ENCODE data around the gene PEAK1. TPM values are rescaled to one million over a fixed set of nuclear protein-coding genes. Genes with fewer than 3 reads are reported as not detected.

PEAK1 gene
- polyA plus RNA-seq, 1 donor (not counting 4 experiments of a cell fraction or from before 2014, with no cell fraction given) = 5.9 TPM

DNA sequence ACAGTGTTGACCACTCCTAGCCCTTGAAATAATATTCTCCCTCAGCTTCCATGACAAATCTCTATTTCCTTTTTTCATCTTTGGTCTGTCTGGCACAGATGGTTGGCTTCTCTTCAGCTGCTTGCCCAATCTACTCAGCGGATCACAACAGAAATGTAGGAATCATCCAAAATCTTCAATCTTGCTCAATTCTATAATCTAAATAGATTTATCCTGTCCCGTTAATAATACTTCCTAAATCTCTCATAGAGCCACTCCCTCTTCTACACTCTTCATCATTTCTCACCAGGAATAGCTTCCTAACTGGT is 3.8 kb downstream of the PEAK1 start:
- H3K4me3 ChIP-seq (ENCODE audit: control insufficient read depth in 2 of 3, extremely low read depth in 1 of 3, insufficient read depth in 2 of 3, low read depth in 1 of 3, low read length in 3 of 3) = no peak overlapping the region
- no peaks in the 10 kb centered on the region for H3K9me3 ChIP-seq (ENCODE audit: control insufficient read depth, low read depth, low read length)
- H3K9ac ChIP-seq (ENCODE audit: control insufficient read depth, extremely low read depth, insufficient read depth, low read length) = no peak overlapping the region
- no peak overlapping the region for H2AFZ ChIP-seq (ENCODE audit: control insufficient read depth, low read length)
- H3K79me2 ChIP-seq (ENCODE audit: control insufficient read depth, insufficient read depth, low read length) = peaks cover 21% of the 10 kb centered on the region
- no peak for DNase-seq (ENCODE audit: low read depth, low spot score)
- H3K4me2 ChIP-seq (ENCODE audit: control insufficient read depth, extremely low read depth, insufficient read depth, low read depth, low read length) = no peak overlapping the region
- FAIRE-seq = no peak
- no peaks in the 10 kb centered on the region for H4K20me1 ChIP-seq (ENCODE audit: control insufficient read depth, extremely low read depth, insufficient read depth, low read length)
- no peaks in the 10 kb centered on the region for H3K9me1 ChIP-seq (ENCODE audit: control insufficient read depth, extremely low read depth, insufficient read depth, low read length)
- dilution Hi-C loops (cut with MboI; ENCODE audit: extremely low pct_ligation_motif_present, low sequenced_read_pairs) = no loop called here
- peaks cover 23% of the 10 kb centered on the region for H3K4me1 ChIP-seq (ENCODE audit: control insufficient read depth, extremely low read depth, insufficient read depth, low read length)
- H3K27me3 ChIP-seq (ENCODE audit: control insufficient read depth, extremely low read depth, insufficient read depth, low read length) = no peaks in the 10 kb centered on the region
- no peak overlapping the region for H3K27ac ChIP-seq (ENCODE audit: control insufficient read depth, insufficient read depth, low read length)
- TF ChIP-seq EZH2 (IDR thresholded peaks at IDR 0.05; ENCODE audit: low read length) = no peak
- TF ChIP-seq, protein P1, sequence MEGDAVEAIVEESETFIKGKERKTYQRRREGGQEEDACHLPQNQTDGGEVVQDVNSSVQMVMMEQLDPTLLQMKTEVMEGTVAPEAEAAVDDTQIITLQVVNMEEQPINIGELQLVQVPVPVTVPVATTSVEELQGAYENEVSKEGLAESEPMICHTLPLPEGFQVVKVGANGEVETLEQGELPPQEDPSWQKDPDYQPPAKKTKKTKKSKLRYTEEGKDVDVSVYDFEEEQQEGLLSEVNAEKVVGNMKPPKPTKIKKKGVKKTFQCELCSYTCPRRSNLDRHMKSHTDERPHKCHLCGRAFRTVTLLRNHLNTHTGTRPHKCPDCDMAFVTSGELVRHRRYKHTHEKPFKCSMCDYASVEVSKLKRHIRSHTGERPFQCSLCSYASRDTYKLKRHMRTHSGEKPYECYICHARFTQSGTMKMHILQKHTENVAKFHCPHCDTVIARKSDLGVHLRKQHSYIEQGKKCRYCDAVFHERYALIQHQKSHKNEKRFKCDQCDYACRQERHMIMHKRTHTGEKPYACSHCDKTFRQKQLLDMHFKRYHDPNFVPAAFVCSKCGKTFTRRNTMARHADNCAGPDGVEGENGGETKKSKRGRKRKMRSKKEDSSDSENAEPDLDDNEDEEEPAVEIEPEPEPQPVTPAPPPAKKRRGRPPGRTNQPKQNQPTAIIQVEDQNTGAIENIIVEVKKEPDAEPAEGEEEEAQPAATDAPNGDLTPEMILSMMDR (optimal IDR thresholded peaks at IDR 0.05 in 1 of 3, IDR thresholded peaks at IDR 0.05 in 1 of 3, conservative IDR thresholded peaks at IDR 0.05 in 1 of 3; ENCODE audit: extremely low read depth in 1 of 3, insufficient read depth in 2 of 3, low read length in 3 of 3) = no peak
- no peaks in the 10 kb centered on the region for H3K36me3 ChIP-seq (ENCODE audit: control insufficient read depth in 2 of 2, extremely low read depth in 1 of 2, insufficient read depth in 2 of 2, low read length in 2 of 2)

DNA sequence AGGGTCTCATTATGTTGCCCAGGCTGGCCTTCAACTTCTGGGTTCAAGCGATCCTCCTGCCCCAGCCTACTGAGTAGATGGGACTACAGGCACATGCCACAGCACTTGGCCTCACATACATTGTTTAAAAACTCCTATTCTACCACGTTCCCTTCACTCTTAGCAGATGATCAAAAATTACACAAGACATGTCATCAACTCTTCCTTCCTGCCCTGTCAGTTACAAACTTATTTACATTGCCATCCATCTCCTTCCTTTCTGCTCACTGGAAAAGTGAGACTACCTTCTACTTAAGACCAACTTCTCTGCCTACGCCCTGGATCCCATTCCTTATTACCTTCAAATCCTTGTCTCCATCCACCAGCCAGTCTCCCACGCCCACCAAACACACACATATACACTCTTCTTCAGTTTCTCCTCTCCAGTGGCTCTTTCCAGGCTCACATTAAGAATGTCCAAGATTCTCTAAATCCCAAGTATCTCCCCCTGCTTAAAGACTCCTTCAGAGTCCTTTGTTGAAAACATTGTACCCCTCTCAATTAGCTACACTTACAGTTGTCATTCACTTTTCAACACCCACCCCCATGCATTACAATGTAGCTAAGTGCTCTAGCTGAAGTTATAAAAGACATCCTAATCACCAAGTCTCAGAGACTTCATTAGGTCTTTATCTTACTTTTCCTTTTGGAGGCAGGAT is 4.3 kb downstream of the PEAK1 start:
- no peaks in the 10 kb centered on the region for H3K36me3 ChIP-seq (ENCODE audit: control insufficient read depth in 2 of 2, extremely low read depth in 1 of 2, insufficient read depth in 2 of 2, low read length in 2 of 2)
- no peak overlapping the region for H3K4me3 ChIP-seq (ENCODE audit: control insufficient read depth in 2 of 3, extremely low read depth in 1 of 3, insufficient read depth in 2 of 3, low read depth in 1 of 3, low read length in 3 of 3)
- dilution Hi-C loops (cut with MboI; ENCODE audit: extremely low pct_ligation_motif_present, low sequenced_read_pairs) = no loop called here
- H3K79me2 ChIP-seq (ENCODE audit: control insufficient read depth, insufficient read depth, low read length) = peaks cover 17% of the 10 kb centered on the region
- no peak overlapping the region for H3K27ac ChIP-seq (ENCODE audit: control insufficient read depth, insufficient read depth, low read length)
- no peak overlapping the region for H3K4me2 ChIP-seq (ENCODE audit: control insufficient read depth, extremely low read depth, insufficient read depth, low read depth, low read length)
- H3K9me1 ChIP-seq (ENCODE audit: control insufficient read depth, extremely low read depth, insufficient read depth, low read length) = no peaks in the 10 kb centered on the region
- peaks cover 23% of the 10 kb centered on the region for H3K4me1 ChIP-seq (ENCODE audit: control insufficient read depth, extremely low read depth, insufficient read depth, low read length)
- H3K27me3 ChIP-seq (ENCODE audit: control insufficient read depth, extremely low read depth, insufficient read depth, low read length) = no peaks in the 10 kb centered on the region
- no peak overlapping the region for H3K9ac ChIP-seq (ENCODE audit: control insufficient read depth, extremely low read depth, insufficient read depth, low read length)
- FAIRE-seq (no peak), DNase-seq (ENCODE audit: low read depth, low spot score) (no peak)
- no peaks in the 10 kb centered on the region for H4K20me1 ChIP-seq (ENCODE audit: control insufficient read depth, extremely low read depth, insufficient read depth, low read length)
- no peaks in the 10 kb centered on the region for H3K9me3 ChIP-seq (ENCODE audit: control insufficient read depth, low read depth, low read length)
- TF ChIP-seq, protein P1 (optimal IDR thresholded peaks at IDR 0.05 in 1 of 3, IDR thresholded peaks at IDR 0.05 in 1 of 3, conservative IDR thresholded peaks at IDR 0.05 in 1 of 3; ENCODE audit: extremely low read depth in 1 of 3, insufficient read depth in 2 of 3, low read length in 3 of 3) = no peak
- TF ChIP-seq EZH2 (IDR thresholded peaks at IDR 0.05; ENCODE audit: low read length) = no peak
- no peak overlapping the region for H2AFZ ChIP-seq (ENCODE audit: control insufficient read depth, low read length)

All from keratinocyte (primary cell).